NCI-H226 (cell line): Measurements from ENCODE around the gene MACROD2.
"Not testable (repeated sequence)": the region's sequence is repeated elsewhere in the genome, so short reads cannot be mapped to it uniquely, and the experiment has no call there.

Experiments
- DNase-seq: peaks from one replicate; pipeline ENCODE4 v3.0.0-alpha.2; 2015

The MACROD2 gene

GRCh38 chr20:15515691-15516090 is 1520.4 kb downstream of the MACROD2 start:
- DNase-seq = no peak

GRCh38 chr20:15520930-15521524 is 1525.7 kb downstream of the MACROD2 start:
- DNase-seq = no peak

- no peak for DNase-seq
Observed at GRCh38 chr20:15523400-15523799, 1528.1 kb downstream of the MACROD2 start.

- peak; percentile 25 for DNase-seq
Observed at GRCh38 chr20:15528391-15529111, 1533.2 kb downstream of the MACROD2 start.

- DNase-seq = no peak
Observed at GRCh38 chr20:15535863-15536262, 1540.5 kb downstream of the MACROD2 start.

- not testable (repeated sequence) for DNase-seq
Observed at GRCh38 chr20:15537200-15537599, 1541.9 kb downstream of the MACROD2 start.

- DNase-seq = no peak
Observed at GRCh38 chr20:15542655-15543054, 1547.3 kb downstream of the MACROD2 start.

GRCh38 chr20:15544742-15545141 is 1549.4 kb downstream of the MACROD2 start:
- DNase-seq = no peak

GRCh38 chr20:15546525-15547023 is 1551.3 kb downstream of the MACROD2 start:
- DNase-seq = no peak

- no peak for DNase-seq
Observed at GRCh38 chr20:15547119-15547518, 1551.8 kb downstream of the MACROD2 start.

GRCh38 chr20:15550116-15550870 is 1555.0 kb downstream of the MACROD2 start:
- no peak for DNase-seq

GRCh38 chr20:15555913-15556312 is 1560.6 kb downstream of the MACROD2 start:
- no peak for DNase-seq

GRCh38 chr20:15556869-15557268 is 1561.6 kb downstream of the MACROD2 start:
- no peak for DNase-seq

- DNase-seq = no peak
Observed at GRCh38 chr20:15561070-15561569, 1565.8 kb downstream of the MACROD2 start.

- DNase-seq = no peak
Observed at GRCh38 chr20:15561707-15562404, 1566.5 kb downstream of the MACROD2 start.

- no peak for DNase-seq
Observed at GRCh38 chr20:15563836-15564235, 1568.5 kb downstream of the MACROD2 start.

- DNase-seq = no peak
Observed at GRCh38 chr20:15564981-15565380, 1569.7 kb downstream of the MACROD2 start.

- DNase-seq = no peak
Observed at GRCh38 chr20:15565786-15566185, 1570.5 kb downstream of the MACROD2 start.

- no peak for DNase-seq
Observed at GRCh38 chr20:15567219-15567618, 1571.9 kb downstream of the MACROD2 start.

GRCh38 chr20:15570156-15570555 is 1574.8 kb downstream of the MACROD2 start:
- DNase-seq = no peak

- no peak for DNase-seq
Observed at GRCh38 chr20:15571056-15571455, 1575.7 kb downstream of the MACROD2 start.

GRCh38 chr20:15575255-15575654 is 1579.9 kb downstream of the MACROD2 start:
- DNase-seq = no peak

GRCh38 chr20:15576411-15576810 is 1581.1 kb downstream of the MACROD2 start:
- no peak for DNase-seq
